ENCODE results near the gene ASB4.

ASB4 gene

GRCh38 chr7:95556777-95557176 is 71.0 kb downstream of the ASB4 start:
- DNase-seq: no peak

DNA sequence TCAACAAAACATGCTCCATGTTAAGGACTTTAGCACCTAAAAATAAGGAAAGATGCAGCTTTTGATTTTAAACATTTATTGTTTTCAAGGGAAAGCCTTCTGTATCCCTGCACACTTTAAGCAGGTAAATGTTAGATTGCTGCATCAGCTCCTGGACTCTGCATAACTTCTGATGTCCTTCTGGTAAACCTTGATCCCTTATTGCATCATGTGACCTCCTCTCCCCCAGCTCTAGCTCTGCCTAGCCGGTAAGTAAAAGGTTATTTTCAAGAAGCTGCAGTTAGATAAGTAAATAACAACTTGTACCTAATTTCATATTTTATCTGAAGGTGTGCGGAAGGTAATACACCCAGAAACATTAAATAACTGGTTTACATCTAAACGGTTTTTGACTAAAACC is 73.1 kb downstream of the ASB4 start:
- DNase-seq: no peak

DNA sequence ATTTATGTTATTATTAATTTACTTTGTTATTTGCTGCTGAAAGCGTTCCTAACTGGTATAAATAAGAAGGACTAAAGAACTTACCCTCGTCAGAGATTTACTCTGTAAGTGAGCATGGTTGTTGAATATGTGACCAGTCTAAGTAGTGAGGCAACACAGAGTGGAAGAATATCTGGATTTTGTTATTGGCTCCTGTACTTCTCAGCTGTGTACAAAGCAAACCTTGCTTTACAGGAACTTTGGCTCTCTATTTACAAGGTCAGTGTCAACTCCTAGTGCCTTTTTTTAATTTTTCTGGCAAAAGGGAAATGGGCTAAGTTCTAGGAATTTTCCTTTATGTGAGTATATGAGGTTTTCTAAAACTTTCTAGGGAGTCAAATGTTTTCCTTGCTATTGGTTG is 74.9 kb downstream of the ASB4 start:
- DNase-seq: no peak

- DNase-seq: no peak
Measured at GRCh38 chr7:95569720-95570119, 84.0 kb downstream of the ASB4 start.

- no peak for DNase-seq
Measured at GRCh38 chr7:95577137-95577536, 91.4 kb downstream of the ASB4 start.

- no peak for DNase-seq
Measured at GRCh38 chr7:95578299-95578855, 92.6 kb downstream of the ASB4 start.

- DNase-seq: no peak
Measured at GRCh38 chr7:95579318-95579717, 93.6 kb downstream of the ASB4 start.

- no peak for DNase-seq
Measured at GRCh38 chr7:95581467-95581866, 95.7 kb downstream of the ASB4 start.

DNA sequence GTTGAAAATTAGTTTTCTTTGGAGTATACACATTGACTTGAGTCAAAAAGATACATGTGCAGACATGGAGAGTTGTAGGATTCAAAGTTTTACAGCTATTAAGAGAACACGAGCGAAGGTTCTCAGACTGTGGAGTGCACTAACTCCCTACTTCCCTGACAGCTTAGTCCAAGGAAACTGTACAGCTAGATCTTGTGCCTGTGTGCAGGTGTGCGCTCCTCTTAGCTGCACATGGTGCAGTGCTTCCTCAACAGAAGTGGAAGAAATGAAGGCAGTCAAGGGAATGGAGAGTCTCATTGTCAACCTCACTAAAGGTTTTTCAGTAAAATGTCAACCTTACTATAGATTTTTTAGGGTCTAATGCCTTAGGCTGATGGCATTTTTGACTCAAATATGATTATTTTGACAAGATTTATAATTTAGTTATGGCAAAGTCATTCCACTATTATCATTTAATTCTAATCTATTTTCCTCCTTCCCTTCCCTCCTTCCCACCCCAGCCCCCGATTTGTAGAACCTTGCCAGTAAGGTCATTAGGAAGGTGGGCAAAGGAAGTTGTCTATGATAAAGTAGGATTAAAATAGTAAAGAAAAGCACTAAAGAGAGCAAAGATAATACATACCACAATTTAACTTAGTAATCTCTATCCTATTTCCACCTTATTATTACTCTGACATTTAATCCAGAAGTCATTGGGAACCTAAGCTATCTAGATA is 97.0 kb downstream of the ASB4 start:
- DNase-seq: no peak

DNA sequence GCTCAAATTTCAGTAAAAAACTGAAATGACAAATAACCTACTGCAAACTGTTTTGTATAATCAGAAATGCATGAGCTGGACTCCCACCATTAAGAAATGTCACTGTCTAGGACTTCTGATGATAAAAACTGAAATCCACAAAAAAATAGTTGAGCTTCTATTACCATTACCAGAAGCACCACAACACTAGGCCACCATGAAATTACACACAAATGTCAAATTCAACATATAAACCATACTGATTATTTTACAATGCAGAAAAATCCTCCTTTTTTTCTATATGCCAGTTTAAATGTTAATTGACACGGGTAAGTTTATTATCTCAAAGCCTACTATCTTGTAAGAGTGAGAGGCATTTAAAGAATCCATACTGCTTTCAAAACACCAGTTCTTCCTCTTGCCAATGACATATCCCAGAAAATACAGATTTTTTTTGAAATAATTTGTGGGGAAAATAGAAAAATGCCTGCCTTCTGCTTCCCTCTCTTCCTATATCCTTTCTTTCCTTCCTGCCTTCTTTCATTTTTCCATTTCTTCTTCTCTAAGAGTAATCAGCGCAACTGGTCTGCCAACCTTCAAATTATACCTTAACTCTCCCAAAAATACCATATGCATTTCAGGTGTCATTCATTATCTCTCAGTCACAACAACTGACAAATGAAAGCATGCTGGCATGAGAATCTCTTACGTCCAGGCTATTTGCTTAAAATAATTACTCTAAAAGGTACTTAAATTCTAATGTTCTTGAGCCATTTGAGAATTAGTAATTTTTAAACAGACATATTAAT is 98.3 kb downstream of the ASB4 start:
- DNase-seq: no peak

DNA sequence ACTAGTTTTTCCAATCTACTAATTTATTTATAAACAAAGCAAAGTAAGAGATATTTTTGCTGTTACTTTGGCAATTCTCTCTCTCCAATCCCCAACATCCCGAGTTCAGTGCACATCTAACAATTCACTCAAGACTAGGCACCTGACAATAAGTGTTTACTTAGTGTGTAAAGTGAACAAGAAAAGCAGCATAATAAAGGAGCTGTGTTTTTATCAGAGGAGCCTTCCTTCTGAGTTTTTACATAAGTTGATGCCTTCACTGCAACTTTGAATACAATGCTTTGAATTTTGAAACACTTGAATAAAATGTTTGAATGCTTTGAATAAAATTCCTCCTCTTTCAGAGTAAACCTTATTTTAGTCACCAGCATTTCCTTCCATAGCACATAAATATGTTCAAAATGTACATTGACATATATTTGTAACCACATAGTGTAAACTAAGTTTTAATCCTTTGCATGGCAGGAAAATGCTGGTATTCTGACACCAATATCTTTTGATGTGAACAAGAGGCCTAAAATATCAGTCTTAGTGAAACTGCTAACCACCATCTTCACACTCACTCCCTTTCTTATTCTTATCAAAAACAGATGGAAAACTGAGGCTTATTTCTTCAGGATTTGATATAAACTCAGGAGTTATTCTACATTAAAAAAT is 99.2 kb downstream of the ASB4 start:
- no peak for DNase-seq

- DNase-seq: no peak
Measured at GRCh38 chr7:95585426-95585789, 99.7 kb downstream of the ASB4 start.

DNA sequence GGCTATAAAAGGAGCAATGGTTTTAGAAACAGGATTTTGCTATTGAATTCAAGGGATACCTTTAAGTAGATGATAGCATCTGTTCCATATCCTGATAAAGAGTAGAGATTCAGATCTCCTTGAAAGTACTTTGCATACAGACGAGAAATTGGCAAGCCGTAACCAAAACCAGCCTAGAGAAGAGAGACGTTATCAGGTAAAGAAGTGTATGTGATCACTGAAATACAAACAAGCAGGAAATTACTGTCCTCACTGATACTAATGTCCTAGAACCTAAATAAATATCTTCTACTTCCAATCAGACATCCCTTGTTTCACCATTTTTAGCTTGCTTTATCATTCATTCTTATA is 101.2 kb downstream of the ASB4 start:
- DNase-seq: no peak

GRCh38 chr7:95589031-95589430 is 103.3 kb downstream of the ASB4 start:
- DNase-seq: no peak

- no peak for DNase-seq
Measured at GRCh38 chr7:95589766-95590165, 104.0 kb downstream of the ASB4 start.

All from eye (tissue), 1 donor.